EH (cell line): ENCODE measurements around the gene PODNL1.
"Not testable (repeated sequence)": the region's sequence is repeated elsewhere in the genome, so short reads cannot be mapped to it uniquely, and the experiment has no call there.

ENCODE experiments used
- DNase-seq: peaks from one replicate; pipeline ENCODE4 v3.0.0-alpha.2; 2015; ENCODE audit warnings: low read depth

PODNL1 gene

GRCh38 chr19:13973479-13973878, 35.3 kb upstream of the PODNL1 start:
- DNase-seq, result not testable (repeated sequence)

GRCh38 chr19:13972368-13973155, 34.3 kb upstream of the PODNL1 start:
- DNase-seq, result no peak

GRCh38 chr19:13971868-13972267, 33.7 kb upstream of the PODNL1 start:
- DNase-seq, result not testable (repeated sequence)

GRCh38 chr19:13969897-13970296, 31.7 kb upstream of the PODNL1 start:
- no peak for DNase-seq

DNA sequence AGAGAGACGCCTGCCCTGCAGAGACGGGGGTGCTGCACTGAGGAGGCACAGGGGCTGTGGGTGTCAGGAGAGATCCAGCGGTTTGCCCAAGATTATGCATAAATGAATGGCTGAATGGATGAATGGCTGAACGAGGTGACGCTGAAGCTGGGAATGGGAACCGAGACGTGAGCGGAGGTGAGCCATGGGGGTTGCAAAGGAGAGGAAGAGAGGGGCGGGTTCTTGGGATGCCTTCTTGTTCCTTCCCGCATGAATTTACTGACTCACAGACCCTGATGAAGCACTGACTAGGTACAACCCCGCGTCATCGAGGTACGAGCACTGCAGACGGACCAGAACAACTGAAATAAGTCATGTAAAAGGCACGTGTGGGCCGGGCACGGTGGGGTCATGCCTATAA, 30.8 kb upstream of the PODNL1 start:
- DNase-seq, result no peak

DNA sequence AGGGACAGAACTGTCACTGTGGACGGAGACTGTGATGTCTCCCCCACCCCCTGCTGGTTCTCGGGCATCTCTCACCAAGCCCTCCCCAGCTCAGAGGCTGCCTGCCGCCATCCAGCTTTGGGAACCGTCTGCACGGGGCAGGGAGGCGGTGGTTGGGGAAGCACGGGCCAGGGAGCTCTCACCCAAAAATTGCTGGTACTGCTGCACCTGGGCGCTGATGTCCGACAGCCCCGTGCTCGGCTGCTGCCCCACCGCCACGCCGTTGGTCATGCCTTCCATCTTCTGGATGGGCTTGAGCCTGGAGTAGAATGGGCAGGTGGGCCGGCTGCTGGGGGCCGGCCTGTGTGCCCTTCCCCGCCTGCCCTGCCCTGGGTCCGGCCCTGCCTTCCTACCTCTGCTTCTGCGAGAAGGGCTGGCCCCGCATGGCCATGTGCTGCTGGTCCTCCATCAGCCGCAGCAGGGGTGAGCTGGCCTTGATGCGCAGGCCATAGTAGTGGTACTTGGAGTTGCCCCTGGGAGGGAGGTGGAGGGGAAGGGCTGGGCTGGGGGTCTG, 30.2 kb upstream of the PODNL1 start:
- no peak for DNase-seq

DNA sequence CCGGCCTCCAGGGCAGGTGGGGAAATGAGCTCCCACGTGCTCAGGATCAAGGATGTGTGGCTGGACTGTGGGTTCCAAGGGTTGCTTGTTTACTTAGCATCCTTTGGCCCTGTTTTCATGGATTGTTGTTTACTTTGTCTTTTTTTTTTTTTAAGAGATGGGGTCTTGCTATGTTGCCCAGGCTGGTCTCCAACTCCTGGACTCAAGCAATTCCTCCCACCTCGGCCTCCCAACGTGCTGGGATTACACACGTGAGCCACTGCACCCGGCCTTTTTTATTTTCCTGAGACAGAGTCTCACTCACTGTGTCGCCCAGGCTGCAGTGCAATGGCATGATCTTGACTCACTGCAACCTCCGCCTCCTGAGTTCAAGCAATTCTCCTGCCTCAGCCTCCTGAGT, 29.0 kb upstream of the PODNL1 start:
- DNase-seq, result not testable (repeated sequence)

DNA sequence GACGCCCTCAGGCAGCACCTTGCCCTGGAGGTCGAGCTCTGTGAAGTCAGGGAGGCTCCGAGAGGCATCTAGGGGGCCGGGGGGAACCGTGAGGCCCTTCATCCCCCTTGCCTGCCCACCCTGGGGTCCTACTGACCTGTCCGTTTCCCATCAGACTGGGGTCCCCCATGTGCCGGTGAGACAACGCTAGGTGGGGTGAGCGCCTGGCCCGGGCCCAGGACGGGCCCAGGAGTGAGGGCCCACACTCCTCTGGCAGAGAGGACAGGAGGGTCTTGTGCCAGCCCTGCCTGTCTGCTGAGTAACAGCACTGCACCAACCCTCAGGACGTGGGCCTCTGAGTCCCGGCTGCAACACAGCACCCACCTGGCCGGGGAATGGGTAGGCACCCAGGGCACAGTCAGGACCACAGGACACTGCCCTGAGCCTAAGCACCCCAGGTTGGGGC, 28.5 kb upstream of the PODNL1 start:
- no peak for DNase-seq

DNA sequence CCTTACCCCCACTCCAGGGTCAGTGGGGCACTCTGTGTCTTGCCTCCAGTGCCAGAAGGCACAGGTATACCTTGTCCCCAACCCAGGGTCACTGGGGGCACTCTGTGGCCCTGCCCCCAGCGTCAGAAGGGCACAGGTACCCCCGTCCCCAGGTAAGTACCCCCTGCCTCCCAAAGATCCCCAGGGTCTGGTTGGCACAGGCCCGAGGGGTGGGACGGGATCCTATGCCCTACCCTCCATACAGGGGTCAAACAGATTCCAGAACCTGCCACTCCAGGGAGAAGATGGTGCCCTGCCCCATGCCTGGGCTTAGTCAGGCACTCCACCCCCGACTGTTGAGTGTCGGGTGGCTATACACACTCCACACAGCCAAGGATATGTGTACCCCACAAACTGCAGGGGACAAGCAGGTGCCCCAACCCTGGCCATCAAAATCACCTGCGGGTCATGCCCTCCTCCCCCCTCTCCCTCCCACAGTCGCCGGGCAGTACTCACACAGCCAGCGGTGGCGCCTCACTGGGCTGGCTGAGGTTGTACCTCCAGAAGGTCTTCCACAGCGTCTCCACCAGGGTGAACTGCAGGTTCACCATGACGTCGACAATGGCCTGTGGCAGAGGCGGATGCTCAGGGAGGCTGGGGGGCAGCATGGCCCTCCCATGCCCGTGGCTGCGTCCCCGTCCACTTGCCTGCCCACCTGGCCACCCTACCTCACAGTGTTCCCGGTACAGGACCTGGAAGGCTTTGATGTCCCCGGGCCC, 27.9 kb upstream of the PODNL1 start:
- DNase-seq, result no peak

- no peak for DNase-seq
Observed at GRCh38 chr19:13965377-13965896, 27.2 kb upstream of the PODNL1 start.

GRCh38 chr19:13964776-13965175, 26.6 kb upstream of the PODNL1 start:
- peak; percentile 80 for DNase-seq

DNA sequence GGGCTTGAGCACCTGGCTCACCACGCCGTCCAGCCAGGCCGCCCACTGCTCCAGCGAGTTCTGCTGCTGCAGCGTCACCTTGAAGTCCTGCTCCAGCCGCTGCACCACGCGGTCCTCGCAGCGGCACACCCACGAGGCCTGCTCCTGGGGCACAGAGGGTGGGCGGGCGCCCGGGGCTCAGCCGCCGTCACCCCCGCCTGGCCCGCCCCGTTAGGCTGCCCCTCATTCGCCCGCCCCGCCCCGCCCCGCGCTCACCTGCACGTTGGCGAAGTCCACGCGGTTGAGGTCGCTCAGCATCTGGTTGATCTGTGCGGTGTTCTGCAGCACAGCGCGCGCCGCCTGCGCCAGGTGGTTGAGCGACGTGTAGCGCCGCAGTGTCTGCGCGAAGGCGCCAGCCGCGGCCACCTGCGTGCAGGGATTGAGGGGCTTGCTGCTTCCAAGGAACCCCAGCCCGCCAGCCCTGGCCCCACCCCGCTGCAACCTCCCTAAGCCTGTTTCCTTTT, 25.4 kb upstream of the PODNL1 start:
- DNase-seq, result no peak

DNA sequence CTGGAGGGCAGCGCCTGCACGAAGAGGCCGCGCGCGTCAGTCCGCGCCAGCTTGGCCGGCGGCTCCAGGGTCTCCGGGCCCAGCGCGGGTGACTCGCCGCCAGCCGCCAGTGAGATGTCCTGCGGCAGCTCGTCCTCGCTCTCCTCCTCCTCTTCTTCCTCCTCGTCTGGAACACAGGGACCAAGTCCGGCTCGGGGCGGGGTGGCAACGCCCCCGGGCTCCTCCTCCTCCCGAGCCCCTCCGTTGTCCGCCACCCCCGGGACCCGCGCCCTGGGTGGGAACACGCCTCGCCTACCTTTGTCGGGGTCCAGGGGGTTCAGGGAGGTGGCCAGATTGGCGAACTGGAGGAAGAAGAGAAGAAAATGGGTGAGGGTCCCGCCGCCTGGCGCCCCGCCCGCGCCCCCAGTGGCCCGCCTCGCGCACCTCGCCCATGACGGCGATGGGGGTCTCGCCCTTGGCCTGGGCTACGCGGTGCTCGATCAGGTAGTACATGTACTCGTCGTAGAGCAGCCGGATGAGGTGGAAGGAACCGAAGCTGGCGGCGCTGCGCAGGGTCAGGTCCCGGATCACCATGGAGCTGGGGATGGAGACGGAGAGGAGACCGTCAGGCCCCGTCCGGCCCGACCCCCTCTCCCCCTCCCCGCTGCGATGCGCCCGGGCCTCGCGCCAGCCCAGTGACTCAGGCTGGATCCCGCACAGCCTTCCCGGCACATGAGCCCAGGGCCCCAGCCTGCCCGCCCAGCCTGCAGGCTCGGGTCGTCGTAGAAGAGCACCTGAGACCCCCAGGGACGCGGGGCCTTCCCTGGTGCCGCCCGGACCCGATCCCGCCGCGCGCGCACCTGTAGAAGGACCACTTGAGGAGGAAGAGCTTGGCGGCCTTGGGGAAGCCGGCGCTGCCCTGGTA, 24.7 kb upstream of the PODNL1 start:
- peak; percentile 35 for DNase-seq

DNA sequence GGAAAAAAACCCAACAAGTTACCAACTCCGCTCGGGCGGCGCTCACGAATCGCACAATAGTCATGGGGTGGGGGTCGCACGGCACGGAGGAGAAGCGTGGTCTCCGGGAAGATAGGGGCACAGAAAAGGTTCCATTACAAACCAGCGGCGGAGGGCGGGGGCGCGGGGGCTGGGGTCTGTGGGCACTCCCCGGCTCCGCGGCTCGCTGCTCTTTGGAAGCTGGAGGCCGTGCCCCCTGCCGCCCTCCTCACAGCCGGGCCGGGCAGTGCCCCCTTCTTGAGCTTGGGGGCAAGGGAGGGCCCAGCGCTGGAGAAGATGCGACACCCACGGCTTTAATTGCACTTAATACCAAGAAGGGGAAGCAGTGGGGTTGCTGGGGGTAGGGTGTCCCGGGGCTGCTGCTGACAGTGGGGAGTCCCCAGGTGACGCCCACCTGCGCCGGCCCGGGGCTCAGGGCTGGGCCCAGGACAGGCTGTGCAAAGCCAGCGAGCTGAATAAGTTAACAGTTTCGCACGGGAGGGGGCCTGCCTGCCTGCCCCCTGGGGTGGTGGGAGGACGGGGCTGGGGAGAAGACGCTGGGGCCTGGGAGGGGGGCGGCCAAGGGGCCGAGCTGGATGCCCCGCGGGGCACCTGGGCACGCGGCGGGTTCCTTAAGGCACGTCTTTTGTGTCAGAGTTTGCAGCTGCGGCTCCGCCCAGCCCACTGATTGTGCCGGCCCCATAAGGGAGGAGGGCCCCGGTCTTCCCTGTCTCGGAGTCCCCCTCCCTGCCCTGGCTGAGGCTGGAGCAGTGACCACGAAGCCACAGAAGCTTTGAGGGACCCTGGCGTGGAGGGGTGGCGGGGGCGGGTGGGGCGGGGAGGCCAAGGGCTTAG, 23.8 kb upstream of the PODNL1 start:
- DNase-seq, result peak; percentile 20

GRCh38 chr19:13960863-13961784, 22.9 kb upstream of the PODNL1 start:
- no peak for DNase-seq

GRCh38 chr19:13959962-13960862, 22.0 kb upstream of the PODNL1 start:
- DNase-seq, result no peak

DNA sequence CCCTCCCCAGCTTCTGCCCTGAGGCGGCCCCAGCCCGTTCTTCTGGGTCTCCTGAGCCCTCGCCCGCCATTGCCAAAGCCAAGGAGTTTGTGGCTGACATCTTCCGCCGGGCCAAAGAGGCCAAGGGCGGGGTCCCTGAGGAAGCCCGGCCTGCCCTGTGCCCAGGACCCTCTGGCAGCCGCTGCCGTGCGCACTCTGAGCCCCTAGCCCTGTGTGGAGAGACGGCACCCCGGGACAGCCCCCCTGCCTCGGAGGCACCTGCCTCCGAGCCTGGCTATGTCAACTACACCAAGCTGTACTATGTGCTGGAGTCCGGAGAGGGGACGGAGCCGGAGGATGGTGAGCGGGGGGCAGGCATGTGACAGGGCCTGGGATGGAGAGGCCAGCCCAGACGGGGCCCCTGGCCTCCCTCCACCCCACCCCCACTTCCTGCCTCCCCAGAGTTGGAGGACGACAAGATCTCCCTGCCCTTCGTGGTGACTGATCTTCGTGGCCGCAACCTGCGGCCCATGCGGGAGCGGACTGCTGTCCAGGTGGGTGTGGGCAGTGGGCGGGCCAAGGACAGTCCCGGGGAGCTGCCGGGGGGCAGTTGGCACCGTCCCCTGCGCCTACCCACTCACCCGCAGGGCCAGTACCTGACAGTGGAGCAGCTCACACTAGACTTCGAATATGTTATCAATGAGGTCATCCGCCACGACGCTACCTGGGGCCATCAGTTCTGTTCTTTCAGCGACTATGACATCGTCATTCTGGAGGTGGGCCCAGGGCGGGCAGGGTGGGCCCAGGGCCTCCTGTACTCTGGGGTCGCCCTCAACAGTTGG, 21.1 kb upstream of the PODNL1 start:
- no peak for DNase-seq
